Measurements from ENCODE around the gene LTN1.

DNA sequence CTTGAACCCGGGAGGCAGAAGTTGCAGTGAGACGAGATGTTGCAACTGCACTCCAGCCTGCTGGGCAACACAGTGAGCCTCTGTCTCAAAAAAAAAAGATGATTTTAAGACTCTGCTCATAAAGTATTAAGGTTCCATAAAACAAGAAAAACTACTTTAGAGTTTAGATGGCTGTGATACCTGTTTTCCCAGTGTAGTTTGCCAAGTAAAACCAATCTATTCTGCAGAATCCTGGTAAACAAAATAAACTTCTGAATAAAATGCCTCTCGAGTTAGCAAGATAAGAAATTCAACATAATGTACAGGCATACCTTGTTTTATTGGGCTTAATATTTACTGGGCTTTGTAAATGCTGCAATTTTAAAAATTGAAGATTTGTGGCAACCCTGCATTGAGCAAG, 30.8 kb downstream of the LTN1 start:
- no peak for TF ChIP-seq CTCF (CRISPR knock-in tag; IDR thresholded peaks at IDR 0.05)
- no peak for TF ChIP-seq RCOR2 (CRISPR knock-in tag; IDR thresholded peaks at IDR 0.05)
- TF ChIP-seq BCLAF1 (IDR thresholded peaks at IDR 0.05), result no peak
- no peak for TF ChIP-seq KDM1A (CRISPR knock-in tag; IDR thresholded peaks at IDR 0.05)
- no peak for TF ChIP-seq ZNF446 (CRISPR knock-in tag; IDR thresholded peaks at IDR 0.05)
- no peak for TF ChIP-seq CBFB (CRISPR knock-in tag; IDR thresholded peaks at IDR 0.05)
- no peak for TF ChIP-seq NR2F2 (IDR thresholded peaks at IDR 0.05; ENCODE audit: borderline replicate concordance, low read depth)
- TF ChIP-seq KIAA2018 (CRISPR knock-in tag; IDR thresholded peaks at IDR 0.05; ENCODE audit: borderline replicate concordance), result no peak
- TF ChIP-seq POLR2A (IDR thresholded peaks at IDR 0.05; ENCODE audit: insufficient read depth in 1 of 2, low read depth in 2 of 2, low read length in 2 of 2), result no peak
- TF ChIP-seq, protein P1, sequence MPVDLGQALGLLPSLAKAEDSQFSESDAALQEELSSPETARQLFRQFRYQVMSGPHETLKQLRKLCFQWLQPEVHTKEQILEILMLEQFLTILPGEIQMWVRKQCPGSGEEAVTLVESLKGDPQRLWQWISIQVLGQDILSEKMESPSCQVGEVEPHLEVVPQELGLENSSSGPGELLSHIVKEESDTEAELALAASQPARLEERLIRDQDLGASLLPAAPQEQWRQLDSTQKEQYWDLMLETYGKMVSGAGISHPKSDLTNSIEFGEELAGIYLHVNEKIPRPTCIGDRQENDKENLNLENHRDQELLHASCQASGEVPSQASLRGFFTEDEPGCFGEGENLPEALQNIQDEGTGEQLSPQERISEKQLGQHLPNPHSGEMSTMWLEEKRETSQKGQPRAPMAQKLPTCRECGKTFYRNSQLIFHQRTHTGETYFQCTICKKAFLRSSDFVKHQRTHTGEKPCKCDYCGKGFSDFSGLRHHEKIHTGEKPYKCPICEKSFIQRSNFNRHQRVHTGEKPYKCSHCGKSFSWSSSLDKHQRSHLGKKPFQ (CRISPR knock-in tag; IDR thresholded peaks at IDR 0.05; ENCODE audit: insufficient replicate concordance), result no peak
- no peak for TF ChIP-seq SP140L (CRISPR knock-in tag; IDR thresholded peaks at IDR 0.05; ENCODE audit: borderline replicate concordance)

Measured in HepG2 (cell line).